Ovary (tissue), 3 donors: ENCODE data around the gene GALNT17.

ENCODE experiments used
- CTCF ChIP-seq, 3 donors: fragments of 450-650 bp in 2 of 3; fragments of 200-600 bp in 1 of 3; IDR thresholded peaks; one replicate each; pipeline versions ENCODE4 v1.5.1 to v1.8.0; 2016 to 2022; ENCODE audit warnings: antibody characterized with exemption in 3 of 3, mild to moderate bottlenecking in 1 of 3
- EP300 ChIP-seq: sonication (generic); formaldehyde crosslinking; IDR thresholded peaks from one replicate; pipeline ENCODE4 v1.6.1; 2017; ENCODE audit warnings: antibody characterized with exemption
- POLR2A ChIP-seq: fragments of 450-650 bp; IDR thresholded peaks from one replicate; pipeline ENCODE4 v1.6.1; 2017; ENCODE audit warnings: antibody characterized with exemption, mild to moderate bottlenecking, moderate library complexity
- donor health status: DM: no; HTN: no; CAD: no.

DNA sequence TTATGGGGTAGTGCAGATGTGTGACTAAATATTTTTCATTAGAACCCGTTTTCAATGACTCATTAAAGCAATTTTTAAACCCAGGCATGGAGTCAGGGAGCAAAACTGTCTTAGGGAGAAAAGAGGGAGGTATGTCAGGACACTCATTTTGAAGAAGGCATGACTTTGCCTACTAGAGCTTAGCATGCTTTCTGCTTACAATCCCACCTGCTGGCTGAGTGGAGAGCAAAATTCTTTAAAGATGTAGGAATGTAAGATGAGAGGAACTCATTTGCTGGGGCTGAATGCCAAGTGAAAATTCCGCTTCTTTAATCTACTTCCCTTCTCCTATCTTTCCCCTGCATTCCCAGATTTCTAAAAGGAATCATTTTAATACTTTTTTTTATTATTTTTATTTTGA lies 232.6 kb downstream of the GALNT17 start:
- TF ChIP-seq POLR2A: no peak
- TF ChIP-seq CTCF (IDR thresholded peaks at IDR 0.05): no peak
- no peak for TF ChIP-seq EP300
